Liver (tissue), 3 donors: ENCODE measurements around the gene DENND4C.

ENCODE experiments used
- ATF3 ChIP-seq: IDR thresholded peaks from 2 replicates; pipeline ENCODE4 v1.6.1; 2016; ENCODE audit warnings: antibody characterized with exemption
- GABPA ChIP-seq, 2 donors: IDR thresholded peaks in 1 of 2; conservative IDR thresholded peaks in 1 of 2; 2 replicates each; pipeline ENCODE4 v1.6.1; 2016; ENCODE audit warnings: antibody characterized with exemption in 2 of 2, mild to moderate bottlenecking in 1 of 2, moderate library complexity in 1 of 2
- RAD21 ChIP-seq, 2 donors: IDR thresholded peaks; 2 replicates each; pipeline ENCODE4 v1.6.1; 2016; ENCODE audit warnings: antibody characterized with exemption in 2 of 2, mild to moderate bottlenecking in 2 of 2
- SP1 ChIP-seq: IDR thresholded peaks from 2 replicates; pipeline ENCODE4 v1.6.1; 2018; ENCODE audit warnings: antibody characterized with exemption, mild to moderate bottlenecking
- TAF1 ChIP-seq: conservative IDR thresholded peaks from 2 replicates; pipeline ENCODE4 v1.6.1; 2016; ENCODE audit warnings: antibody characterized with exemption, mild to moderate bottlenecking
- TF ChIP-seq, protein P1 (sequence below): fragments of 150-350 bp; IDR thresholded peaks from 2 replicates; pipeline ENCODE4 v1.5.1; 2017; ENCODE audit warnings: improper control_type of control experiment, low read depth, low read length; ENCODE audit not compliant: missing input control
- donor health status: healthy.
- donor health status: healthy.

DNA sequence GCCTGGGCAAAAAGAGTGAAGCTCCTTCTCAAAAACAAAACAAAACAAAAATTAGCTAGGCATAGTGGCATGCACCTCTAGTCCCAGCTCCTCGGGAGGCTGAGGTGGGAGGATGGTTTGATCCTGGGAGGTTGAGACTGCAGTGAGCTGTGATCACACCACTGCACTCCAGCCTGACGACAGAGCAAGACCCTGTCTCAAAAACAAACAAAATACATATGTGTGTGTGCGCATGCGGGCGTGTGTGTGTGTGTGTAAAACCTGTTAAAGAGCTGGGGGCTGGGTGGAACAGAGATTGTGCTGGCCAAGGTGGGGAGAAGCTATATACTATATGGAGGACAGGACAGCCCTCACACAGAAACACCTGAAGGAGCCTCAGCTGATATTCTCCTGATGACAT, 27.4 kb upstream of the DENND4C start:
- TF ChIP-seq, protein P1, sequence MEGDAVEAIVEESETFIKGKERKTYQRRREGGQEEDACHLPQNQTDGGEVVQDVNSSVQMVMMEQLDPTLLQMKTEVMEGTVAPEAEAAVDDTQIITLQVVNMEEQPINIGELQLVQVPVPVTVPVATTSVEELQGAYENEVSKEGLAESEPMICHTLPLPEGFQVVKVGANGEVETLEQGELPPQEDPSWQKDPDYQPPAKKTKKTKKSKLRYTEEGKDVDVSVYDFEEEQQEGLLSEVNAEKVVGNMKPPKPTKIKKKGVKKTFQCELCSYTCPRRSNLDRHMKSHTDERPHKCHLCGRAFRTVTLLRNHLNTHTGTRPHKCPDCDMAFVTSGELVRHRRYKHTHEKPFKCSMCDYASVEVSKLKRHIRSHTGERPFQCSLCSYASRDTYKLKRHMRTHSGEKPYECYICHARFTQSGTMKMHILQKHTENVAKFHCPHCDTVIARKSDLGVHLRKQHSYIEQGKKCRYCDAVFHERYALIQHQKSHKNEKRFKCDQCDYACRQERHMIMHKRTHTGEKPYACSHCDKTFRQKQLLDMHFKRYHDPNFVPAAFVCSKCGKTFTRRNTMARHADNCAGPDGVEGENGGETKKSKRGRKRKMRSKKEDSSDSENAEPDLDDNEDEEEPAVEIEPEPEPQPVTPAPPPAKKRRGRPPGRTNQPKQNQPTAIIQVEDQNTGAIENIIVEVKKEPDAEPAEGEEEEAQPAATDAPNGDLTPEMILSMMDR, result no peak
- TF ChIP-seq ATF3 (no peak), GABPA (IDR thresholded peaks at IDR 0.05 in 1 of 2, conservative IDR thresholded peaks at IDR 0.05 in 1 of 2) (no peak), SP1 (no peak), RAD21 (IDR thresholded peaks at IDR 0.05) (no peak), TAF1 (no peak)
